Ovary (tissue), 3 donors: ENCODE measurements around the gene ZNF846.

ENCODE experiments used
- EP300 ChIP-seq: sonication (generic); formaldehyde crosslinking; IDR thresholded peaks from one replicate; pipeline ENCODE4 v1.6.1; 2017; ENCODE audit warnings: antibody characterized with exemption
- POLR2A ChIP-seq: fragments of 450-650 bp; IDR thresholded peaks from one replicate; pipeline ENCODE4 v1.6.1; 2017; ENCODE audit warnings: antibody characterized with exemption, mild to moderate bottlenecking, moderate library complexity
- TF ChIP-seq, protein P1 (sequence below), 3 donors: fragments of 450-650 bp in 2 of 3; fragments of 200-600 bp in 1 of 3; IDR thresholded peaks; one replicate each; pipeline versions ENCODE4 v1.5.1 to v1.8.0; 2016 to 2022; ENCODE audit warnings: antibody characterized with exemption in 3 of 3, mild to moderate bottlenecking in 1 of 3
- donor health status: DM: no; HTN: no; CAD: no.

GRCh38 chr19:9735986-9736385 lies 32.6 kb downstream of the ZNF846 start:
- TF ChIP-seq, protein P1, sequence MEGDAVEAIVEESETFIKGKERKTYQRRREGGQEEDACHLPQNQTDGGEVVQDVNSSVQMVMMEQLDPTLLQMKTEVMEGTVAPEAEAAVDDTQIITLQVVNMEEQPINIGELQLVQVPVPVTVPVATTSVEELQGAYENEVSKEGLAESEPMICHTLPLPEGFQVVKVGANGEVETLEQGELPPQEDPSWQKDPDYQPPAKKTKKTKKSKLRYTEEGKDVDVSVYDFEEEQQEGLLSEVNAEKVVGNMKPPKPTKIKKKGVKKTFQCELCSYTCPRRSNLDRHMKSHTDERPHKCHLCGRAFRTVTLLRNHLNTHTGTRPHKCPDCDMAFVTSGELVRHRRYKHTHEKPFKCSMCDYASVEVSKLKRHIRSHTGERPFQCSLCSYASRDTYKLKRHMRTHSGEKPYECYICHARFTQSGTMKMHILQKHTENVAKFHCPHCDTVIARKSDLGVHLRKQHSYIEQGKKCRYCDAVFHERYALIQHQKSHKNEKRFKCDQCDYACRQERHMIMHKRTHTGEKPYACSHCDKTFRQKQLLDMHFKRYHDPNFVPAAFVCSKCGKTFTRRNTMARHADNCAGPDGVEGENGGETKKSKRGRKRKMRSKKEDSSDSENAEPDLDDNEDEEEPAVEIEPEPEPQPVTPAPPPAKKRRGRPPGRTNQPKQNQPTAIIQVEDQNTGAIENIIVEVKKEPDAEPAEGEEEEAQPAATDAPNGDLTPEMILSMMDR (IDR thresholded peaks at IDR 0.05): no peak
- TF ChIP-seq POLR2A (no peak), EP300 (no peak)
